Measurements from ENCODE around the gene EVI5.
A peak's percentile ranks its signal among the peaks of the same experiment; 100 is the strongest.
"Not testable (repeated sequence)": the region's sequence is repeated elsewhere in the genome, so short reads cannot be mapped to it uniquely, and the experiment has no call there.

Gene EVI5

DNA sequence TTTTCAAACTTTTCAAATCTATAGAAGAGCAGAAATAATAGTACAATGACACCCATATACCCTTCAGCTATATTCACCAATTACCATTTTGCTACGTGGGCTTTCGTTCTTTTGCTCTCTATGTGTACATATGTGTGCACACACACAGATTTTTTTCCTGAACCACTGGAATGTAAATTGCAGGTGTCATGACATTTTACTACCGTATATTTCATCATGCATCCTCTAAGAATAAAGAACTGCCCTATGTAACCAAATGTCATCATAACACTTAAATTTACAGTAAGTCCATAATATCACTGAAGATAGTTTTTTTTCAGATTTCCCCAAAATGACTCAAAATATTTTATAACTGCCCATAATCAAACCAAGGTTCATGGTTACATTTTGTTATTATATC, 209.8 kb downstream of the EVI5 start:
- DNase-seq (ENCODE audit: low read depth in 2 of 2), result no peak

DNA sequence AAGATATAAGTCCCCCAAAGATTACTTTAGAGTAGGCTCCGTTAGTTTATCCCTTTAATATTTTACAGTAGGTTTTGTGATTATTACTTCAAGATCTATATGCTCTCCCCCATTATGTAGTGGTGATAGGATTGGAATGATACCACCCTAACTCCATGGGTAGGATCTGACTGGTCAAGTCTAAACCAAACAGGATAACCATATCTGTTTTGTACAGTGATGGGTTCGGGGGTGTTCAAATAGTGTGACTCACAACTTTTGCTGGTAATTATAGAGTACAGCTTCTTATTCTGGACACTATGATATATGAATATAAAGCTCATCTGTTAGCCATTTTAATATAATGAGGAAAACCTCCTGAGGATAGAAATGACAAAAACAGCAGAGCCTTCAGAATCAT, 212.4 kb downstream of the EVI5 start:
- no peak for DNase-seq (ENCODE audit: low read depth in 2 of 2)

DNA sequence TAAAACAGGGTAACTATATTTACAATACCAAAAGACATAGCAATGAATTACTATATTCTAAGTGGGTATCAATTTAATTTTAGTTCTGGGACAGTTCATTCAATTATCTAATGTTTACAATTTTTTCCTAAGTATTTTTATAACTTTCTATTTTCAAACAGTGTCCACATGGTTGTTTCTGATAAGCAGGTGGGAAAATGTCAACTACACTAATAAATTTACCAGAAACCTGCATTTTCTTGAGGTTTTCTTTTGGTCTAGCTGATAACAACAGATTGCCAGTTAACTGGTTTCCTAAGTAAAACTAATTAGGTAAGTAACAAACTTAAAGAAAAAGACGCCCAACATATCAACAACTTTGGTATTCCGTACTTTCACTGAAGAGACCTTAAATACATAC, 213.3 kb downstream of the EVI5 start:
- no peak for DNase-seq (ENCODE audit: low read depth in 2 of 2)

DNA sequence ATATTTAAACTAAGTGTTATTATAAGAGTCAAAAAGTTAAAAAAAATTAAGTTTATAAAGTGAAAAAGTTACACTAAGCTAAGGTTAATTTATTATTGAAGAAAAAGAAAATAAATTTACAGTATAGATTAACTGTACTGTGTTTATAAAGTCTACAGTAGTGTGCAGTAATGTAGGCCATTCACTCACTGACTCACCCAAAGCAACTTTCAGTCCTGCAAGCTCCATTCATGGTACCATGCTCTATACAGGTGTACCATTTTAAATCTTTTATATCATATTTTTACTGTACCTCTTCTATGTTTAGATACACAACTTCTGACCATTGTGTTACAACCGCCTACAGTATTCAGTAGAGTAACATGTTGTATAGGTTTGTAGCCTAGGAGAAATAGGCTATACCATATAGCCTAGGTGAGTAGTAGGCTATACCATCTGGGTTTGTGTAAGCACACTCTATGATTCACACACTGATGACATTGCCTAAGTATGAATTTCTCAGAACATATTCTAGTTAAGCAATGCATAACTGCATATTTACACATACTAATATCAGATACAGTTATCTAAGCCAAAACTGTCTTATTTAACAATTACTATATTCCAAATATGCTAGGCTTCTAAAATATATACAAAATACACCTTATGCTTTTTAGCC, 217.6 kb downstream of the EVI5 start:
- no peak for DNase-seq (ENCODE audit: low read depth in 2 of 2)

DNA sequence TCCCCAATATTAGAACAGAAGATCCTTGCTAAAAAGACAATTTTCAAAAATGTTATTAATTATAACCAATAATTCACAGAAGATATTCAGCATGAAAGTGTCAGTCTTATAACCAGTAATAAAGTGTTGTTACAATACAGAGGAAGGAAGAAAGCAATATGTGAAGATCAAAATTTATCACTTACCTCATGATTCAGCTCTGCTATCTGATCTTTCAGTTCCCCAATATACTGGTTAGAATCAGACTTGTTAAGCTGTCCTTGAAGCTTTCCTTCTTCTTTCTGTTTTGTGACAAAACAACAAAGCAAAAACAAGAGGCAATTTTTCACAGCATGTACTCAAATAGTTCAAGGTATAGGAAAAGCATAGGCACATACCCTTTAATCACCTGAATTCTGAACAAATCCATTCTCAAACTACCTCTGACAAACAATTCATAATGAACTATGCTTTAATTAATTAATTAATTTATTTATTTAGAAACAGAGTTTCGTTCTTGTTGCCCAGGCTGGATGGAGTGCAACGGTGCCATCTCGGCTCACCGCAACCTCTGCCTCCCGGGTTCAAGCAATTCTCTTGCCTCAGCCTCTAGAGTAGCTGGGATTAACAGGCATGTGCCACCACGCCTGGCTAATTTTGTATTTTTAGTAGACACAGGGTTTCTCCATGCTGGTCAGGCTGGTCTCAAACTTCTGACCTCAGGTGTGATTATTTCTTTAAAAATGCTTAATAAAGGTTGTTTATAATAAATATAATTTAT, 221.3 kb downstream of the EVI5 start:
- DNase-seq (ENCODE audit: low read depth in 2 of 2), result no peak

DNA sequence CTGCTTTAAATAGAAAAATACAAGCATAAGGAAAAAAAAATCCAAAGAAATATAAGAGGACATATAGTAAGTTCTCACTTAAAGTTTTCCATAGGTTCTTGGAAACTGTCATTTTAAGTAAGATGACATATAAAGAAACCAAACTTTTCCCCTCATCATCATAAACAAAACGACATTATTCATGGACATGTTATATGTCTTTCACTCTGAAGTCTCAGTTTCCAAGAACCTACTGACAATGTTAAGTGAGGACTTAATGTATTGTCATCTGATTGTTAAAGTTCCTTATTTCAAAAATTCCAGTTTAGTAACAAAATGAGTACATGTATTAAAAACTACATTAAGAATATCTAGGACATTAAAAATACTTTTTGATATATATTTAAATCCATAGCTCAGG, 228.6 kb downstream of the EVI5 start:
- DNase-seq (ENCODE audit: low read depth in 2 of 2), result no peak

DNA sequence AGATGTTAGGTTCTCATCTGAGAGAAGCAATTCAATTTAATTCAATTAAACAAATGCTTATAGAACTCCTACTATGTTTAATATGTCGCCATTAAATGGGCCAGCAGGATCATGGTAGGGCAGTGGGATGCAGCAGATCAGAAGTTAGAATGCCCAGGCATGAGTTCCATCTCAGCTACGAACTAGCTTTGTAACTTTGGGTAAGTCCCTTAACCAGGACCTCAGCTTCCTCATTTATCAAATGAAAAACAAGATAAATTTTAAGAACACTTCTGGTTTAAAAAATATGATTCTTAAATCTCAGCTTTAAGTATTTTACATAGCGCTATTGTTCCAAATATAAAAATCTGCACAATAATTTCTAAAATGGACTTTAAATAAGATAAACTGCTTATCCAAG, 230.7 kb downstream of the EVI5 start:
- DNase-seq (ENCODE audit: low read depth in 2 of 2), result no peak

DNA sequence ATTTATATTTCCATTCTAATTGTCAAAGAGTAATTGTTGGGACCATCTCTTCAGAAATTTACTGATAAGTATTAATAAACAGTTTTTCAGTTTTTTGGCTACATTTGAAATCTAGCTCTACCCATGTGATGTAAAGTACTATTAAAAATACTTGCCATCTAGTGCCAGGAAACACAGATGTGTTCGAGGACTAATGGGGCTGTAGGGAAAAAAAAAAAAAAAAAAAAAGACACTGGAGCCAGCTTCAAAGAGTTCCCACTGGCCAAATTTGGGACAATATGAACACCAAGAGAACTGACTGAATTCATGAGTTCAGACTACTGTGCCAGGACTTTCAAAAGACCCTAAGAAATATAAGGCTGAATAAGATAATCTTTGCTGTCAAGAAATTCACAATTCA, 233.0 kb downstream of the EVI5 start:
- no peak for DNase-seq (ENCODE audit: low read depth in 2 of 2)

DNA sequence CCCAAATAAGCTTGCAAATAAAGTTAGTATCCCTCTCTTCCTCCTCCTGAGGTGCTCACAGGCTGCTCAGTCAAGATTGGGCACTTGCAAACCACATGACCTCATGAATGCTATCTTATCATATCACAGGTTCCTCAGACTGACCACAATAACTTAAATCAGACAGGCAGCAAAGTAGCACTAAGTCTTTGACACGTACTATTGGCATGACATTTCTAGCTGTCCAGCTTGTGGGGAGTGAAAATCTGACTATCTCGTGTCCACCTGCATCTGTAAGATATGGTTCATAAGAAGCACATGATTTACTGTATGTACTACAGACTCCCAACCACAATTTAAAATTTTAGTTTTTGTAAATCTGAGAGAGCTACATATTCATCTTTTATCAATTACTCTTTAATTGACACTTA, 240.1 kb downstream of the EVI5 start:
- DNase-seq (ENCODE audit: low read depth in 2 of 2), result no peak

DNA sequence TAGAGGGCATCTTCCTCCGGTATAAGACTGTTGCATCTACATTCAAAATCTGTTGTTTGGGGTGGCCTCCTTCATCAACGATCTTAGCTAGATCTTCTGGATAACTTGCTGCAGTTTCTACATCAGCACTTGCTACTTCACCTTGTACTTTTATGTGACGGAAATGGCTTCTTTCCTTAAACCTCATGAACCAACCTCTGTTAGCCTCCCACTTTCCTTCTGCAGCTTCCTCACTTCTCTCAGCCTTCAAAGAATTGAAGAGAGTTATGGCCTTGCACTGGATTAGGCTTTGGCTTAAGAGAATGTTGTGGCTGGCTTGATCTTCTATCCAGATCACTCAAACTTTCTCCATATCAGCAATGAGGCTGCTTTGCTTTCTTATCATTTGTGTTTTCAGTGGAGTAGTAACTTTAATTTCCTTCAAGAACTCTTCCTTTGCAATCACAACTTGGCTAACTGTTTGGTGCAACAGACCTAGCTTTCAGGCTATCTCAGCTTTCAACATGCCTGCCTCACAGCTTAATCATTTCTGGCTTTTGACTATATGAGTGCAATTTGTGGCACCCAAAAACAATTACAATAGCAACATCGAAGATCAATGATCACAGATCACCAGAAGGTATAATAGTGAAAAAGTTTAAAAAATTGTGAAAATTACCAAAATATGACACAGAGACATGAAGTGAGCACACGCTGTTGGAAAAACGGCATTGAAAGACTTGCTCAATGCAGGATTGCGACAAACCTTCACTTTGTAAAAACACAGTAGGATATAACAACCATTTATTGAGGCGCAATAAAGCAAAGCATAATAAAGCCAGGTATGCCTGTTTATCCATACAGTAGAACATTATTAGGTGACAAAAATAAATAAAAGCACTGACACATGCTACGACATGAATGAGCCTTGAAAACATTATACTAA, 241.5 kb downstream of the EVI5 start:
- DNase-seq (ENCODE audit: low read depth in 2 of 2), result no peak

DNA sequence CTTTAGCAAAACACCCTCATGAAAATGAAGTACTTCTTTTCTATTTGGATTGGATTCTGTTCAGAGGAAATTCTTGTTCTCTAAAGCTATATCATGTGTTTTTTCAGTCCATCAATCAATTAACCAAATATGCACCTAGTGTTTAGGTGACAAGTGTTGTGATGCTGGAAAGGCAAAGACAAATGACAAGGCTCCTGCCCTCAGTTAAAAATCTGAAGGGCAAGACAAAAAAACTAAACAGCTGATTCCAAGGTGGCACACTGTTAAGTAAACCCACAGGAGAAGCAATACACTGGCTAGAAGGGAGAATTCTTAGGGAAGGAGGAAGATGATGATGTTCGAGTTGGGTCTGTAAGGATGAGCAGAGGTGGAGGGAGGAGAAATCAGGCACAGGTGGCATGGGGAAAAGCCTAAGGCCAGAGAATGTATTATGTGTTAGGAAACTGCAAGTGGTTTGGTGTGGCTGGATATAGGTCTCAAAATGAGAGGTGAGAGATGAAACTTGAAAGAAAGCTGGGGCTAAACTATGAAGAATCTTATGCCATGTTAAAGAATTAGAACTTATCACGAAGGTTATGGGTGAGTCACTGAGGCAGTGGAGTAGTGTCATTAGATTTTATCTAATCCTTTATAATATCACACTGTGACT, 246.4 kb downstream of the EVI5 start:
- DNase-seq (ENCODE audit: low read depth in 2 of 2), result peak in 1 of 2 donors; percentile 9

DNA sequence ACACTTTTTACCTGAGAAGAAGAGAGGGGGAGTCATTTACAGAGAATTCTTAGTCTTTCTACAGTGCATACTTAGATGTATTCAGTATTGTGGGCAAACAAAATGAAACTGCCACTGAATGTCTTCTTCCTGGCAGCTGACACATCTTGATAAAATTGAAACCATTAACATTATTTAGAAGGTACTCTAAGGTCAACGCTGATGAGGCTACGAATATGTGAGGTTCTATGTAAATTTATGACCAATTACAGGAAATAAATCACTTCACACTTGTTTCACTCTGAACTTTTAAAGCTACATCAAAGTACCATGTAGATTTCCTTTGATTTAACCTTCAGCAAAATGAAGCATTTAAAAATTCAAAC, 246.9 kb downstream of the EVI5 start:
- DNase-seq (ENCODE audit: low read depth in 2 of 2), result peak in 1 of 2 donors; percentile 6

DNA sequence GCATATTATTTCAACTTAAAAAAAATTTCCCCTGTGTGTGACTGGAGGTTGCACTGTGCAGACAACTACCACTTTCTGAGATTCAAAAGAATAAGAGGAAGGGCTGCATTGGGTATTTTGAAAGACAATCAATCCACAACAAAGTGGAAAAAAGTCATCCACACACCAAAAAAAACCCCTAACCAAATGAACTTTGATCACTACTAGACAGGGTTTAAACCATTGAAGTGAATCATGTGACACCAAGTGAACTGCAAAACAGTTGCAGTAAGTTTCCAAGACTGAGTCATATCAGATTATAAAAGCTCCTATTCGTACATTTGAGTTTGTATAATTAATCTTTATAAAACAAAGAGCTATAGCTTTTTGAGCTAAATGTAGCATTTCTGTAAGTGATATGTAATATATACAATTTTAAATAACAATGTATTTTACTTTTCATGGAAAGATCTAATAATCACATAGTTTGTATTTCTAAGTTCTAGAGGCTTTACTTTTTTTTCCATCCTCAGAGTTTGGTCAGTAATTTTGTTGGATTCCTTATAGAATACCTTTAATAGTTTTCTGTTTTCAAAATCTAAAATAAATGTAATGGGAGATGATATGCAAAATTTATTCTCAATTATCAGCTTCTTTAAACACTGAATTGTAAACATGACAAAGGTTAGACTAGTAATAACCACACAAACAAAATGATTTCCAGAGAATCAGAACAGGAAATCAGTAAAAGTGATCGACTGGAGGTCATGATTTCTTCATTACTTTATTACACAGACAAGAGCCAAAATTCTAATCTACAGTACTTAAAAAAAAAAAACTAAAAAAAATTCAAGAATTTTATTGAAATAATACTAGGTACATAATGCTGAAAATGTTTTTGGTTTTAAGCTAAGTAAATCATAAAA, 247.7 kb downstream of the EVI5 start:
- peak in 1 of 2 donors; percentile 23 for DNase-seq (ENCODE audit: low read depth in 2 of 2)

DNA sequence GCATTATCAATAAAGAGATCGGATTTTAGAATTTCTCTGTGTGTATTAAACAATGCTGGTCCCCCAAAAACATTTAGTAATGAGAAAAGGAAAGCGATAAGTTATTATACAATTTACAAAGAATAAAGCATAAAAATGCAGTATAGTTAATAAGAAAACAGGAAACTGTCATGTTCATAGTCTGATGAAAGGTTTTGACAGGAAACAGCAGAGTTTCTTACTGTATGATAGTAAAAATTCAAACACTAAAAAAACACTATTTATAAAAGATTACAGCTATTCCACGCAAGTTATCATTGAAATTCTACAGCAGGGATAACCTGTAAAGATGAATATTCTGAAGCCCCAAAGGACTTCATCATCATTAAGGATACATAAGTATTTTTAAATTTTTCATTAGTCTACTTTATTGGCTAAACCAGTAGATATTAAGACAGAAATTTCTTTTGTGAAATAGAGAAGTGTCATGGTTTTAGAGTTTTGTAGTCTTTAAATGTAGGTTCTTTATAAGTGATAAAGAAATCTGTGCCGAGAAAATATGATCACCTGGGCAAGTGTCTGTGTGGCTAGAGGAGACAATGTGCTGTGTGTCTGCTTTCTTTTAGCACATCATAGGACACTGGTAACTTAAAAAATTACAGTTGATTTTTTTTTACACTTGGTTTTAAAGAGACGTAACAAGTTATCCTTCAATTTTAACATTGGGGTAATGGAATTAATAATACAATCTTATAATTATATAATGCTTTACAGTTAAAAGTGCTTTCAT, 248.5 kb downstream of the EVI5 start:
- peak in 1 of 2 donors; percentile 15 for DNase-seq (ENCODE audit: low read depth in 2 of 2)

DNA sequence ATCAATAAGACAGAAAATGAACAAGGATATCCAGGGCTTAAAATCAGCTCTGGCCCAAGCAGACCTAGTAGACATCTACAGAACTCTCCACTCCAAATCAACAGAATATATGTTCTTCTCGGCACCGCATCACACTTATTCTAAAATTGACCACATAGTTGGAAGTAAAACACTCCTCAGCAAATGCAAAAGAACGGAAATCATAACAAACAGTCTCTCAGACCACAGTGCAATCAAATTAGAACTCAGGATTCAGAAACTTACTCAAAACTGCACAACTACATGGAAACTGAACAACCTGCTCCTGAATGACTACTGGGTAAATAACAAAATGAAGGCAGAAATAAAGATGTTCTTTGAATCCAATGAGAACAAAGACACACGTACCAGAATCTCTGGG, 252.5 kb downstream of the EVI5 start:
- not testable (repeated sequence) for DNase-seq (ENCODE audit: low read depth in 2 of 2)

DNA sequence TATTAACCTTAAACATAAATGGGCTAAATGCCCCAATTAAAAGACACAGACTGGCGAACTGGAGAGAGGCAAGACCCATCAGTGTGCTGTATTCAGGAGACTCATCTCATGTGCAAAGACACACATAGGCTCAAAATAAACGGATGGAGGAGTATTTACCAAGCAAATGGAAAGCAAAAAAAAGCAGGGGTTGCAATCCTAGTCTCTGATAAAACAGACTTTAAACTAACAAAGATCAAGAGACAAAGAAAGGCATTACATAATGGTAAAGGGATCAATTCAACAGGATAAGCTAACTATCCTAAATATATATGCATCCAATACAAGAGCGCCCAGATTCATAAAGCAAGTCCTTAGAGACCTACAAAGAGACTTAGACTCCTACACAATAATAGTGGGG, 253.0 kb downstream of the EVI5 start:
- not testable (repeated sequence) for DNase-seq (ENCODE audit: low read depth in 2 of 2)

DNA sequence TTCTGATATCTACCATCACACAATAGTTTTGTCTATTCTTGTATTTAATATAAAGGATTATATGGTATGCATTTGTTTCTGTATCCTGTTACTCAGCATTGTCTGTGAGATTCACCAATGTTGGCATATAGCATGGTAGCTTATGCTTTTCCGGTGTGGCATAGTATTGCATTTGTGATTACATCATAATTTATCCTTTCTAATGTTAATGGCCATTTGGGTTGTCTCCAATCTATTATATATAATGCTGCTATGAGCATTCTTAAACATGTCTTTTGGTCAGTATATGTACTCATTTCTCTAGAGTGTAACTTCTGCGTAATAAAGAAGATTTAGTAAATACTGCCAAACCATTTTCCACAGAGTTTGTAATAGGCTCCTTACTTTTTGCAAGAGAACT, 257.2 kb downstream of the EVI5 start:
- no peak for DNase-seq (ENCODE audit: low read depth in 2 of 2)

DNA sequence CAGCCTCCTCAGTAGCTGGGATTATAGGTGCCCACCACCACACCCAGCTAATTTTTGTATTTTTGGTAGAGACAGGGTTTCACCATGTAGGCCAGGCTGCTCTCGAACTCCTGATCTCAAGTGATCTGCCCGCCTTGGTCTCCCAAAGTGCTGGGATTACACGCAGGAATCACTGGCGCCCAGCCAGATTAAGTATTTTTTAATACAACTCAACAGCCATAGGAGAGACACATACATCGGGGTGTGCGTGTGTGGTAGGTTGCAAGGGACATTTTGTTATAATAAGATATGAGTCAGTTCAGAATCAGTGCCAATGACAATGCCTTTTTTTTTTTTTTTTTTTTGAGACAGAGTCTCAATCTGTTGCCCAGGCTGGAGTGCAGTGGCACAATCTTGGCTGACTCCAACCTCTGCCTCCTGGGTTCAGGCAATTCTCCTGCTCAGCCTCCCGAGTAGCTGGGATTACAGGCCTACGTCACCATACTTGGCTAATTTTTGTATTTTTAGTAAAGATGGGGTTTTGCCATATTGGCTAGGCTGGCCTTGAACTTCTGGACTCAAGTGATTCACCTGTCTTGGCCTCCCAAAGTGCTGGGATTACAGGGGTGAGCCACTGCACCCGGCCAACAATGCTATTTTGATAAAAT, 259.8 kb downstream of the EVI5 start:
- not testable (repeated sequence) for DNase-seq (ENCODE audit: low read depth in 2 of 2)

DNA sequence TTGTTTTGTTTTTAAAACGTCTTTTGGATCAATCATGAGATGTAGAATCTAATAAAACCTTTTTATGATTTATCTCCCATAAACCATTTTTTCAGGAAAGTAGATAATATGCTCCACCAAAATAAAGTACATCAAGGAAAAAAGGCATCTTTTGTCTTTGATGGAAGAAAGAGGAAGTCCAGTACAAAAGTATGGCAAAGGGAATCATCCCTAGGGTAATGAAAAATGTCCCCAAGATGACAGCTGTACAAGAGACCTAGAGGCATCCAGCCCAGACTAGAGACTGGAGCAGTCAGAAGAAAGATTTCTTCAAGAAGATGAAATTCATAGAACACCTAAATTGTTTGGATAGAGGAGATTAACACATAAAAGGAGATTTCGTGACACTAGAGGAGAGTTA, 265.9 kb downstream of the EVI5 start:
- no peak for DNase-seq (ENCODE audit: low read depth in 2 of 2)

DNA sequence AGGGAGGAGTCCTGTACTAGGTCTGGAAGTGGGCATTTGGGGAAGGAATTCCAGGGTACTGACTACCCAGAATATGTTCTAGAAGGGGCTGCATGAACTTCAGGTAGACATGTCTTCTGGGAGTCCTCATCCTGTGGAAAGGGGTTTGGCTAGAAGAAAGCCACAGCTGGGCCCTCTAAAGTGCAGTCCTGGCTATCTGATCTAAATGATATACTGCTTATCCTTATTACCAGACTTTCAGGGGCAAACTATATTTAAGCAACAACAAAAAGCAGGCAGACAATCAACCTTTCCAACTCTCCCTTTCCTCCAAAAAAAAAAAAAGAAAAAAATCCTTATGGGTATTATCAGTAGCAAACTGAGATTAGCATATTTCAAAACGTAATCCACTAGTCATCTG, 268.3 kb downstream of the EVI5 start:
- DNase-seq (ENCODE audit: low read depth in 2 of 2), result no peak

Measured in stimulated activated CD4-positive, alpha-beta T cell treated with anti-CD3 and anti-CD28 coated beads, Interleukin-1b, Interleukin-23, amount 100 ng/mL, for 4 hours (primary cell).